Kidney (tissue), 14 donors: ENCODE data around the gene URAD. TPM values are rescaled to one million over a fixed set of nuclear protein-coding genes. Genes with fewer than 3 reads are reported as not detected.
A peak's percentile ranks its signal among the peaks of the same experiment; 100 is the strongest.

Experiments used
- DNase-seq, 5 donors: peaks; one replicate each; pipeline ENCODE4 v3.0.0-alpha.2; 2013 to 2020
- FAIRE-seq: peaks from 2 replicates; lab custom pipeline; 2012; peaks lifted over from hg19 to GRCh38; lab: Jason Lieb, UNC
- H3K27ac ChIP-seq, 2 donors: one replicate each; pipeline ENCODE4 v1.7.0; 2013; ENCODE audit warnings: low read depth in 2 of 2, low read length in 2 of 2, inconsistent platforms in 1 of 2
- H3K27me3 ChIP-seq: one replicate; pipeline ENCODE4 v1.7.1; 2013; ENCODE audit warnings: low read length, inconsistent platforms; ENCODE audit not compliant: control insufficient read depth, insufficient read depth
- H3K36me3 ChIP-seq, 3 donors: one replicate each; pipeline versions ENCODE4 v1.7.0 to v1.7.1; 2013; ENCODE audit warnings: low read length in 3 of 3, control low read depth in 1 of 3, inconsistent platforms in 1 of 3; ENCODE audit not compliant: insufficient read depth in 3 of 3, control insufficient read depth in 2 of 3
- H3K4me1 ChIP-seq, 3 donors: one replicate each; pipeline versions ENCODE4 v1.7.0 to v1.7.1; 2013; ENCODE audit warnings: low read length in 3 of 3, inconsistent platforms in 1 of 3, low read depth in 1 of 3; ENCODE audit not compliant: control insufficient read depth in 2 of 3, insufficient read depth in 2 of 3
- H3K4me3 ChIP-seq, 3 donors: one replicate each; pipeline versions ENCODE4 v1.7.0 to v1.8.1; 2013; ENCODE audit warnings: low read length in 3 of 3, control low read depth in 1 of 3, inconsistent platforms in 1 of 3
- H3K9ac ChIP-seq, 3 donors: one replicate each; pipeline versions ENCODE4 v1.7.0 to v1.7.1; 2013; ENCODE audit warnings: low read length in 3 of 3, control low read depth in 1 of 3, inconsistent platforms in 1 of 3
- H3K9me3 ChIP-seq, 3 donors: one replicate each; pipeline versions ENCODE4 v1.7.0 to v1.7.1; 2013; ENCODE audit warnings: low read length in 3 of 3, control low read depth in 1 of 3, inconsistent platforms in 1 of 3; ENCODE audit not compliant: control insufficient read depth in 2 of 3, insufficient read depth in 1 of 3
- CTCF ChIP-seq: IDR thresholded peaks from 3 replicates; pipeline ENCODE4 v1.5.1; 2012; ENCODE audit warnings: mild to moderate bottlenecking, moderate library complexity, borderline replicate concordance; ENCODE audit not compliant: insufficient read depth; ENCODE audit errors: extremely low read depth
- intact Hi-C: fragments of 100-400 bp; cut with DNase I; formaldehyde crosslinking; loops from one replicate; pipeline ENCODE4 v1.11.1; 2022
- polyA plus RNA-seq: library from polyadenylated mRNA; stranded (reverse); fragments of 350-450 nt; fragmentation: Illumina TruSeq; extraction: RNeasy Lipid Tissue Mini Kit (QIAGEN cat#74804); gene quantifications from one replicate; pipeline ENCODE4 v1.2.3, GENCODE V29; 2014; ENCODE audit warnings: low read depth, low replicate concordance; ENCODE audit not compliant: insufficient read depth
- total RNA-seq: library from RNA; stranded (reverse); fragmentation: NEBNext Ultra II Directional; extraction: Animal tissue kit (Norgen Biotek cat#: 25700); gene quantifications from one replicate; pipeline ENCODE4 v1.2.1, GENCODE V29; 2021
- donor health status: control.
- donor health status: control.
- donor health status: control.
- donor health status: control.
- donor health status: control.
- donor health status: DM: yes; HTN: yes; CAD: no.
- donor health status: Normal renal cell carcinoma (clear cell type).

Gene URAD
- total and polyA plus RNA-seq, 2 donors from 2014 or later, result not detected

- Histone ChIP-seq H3K4me1 (no peaks in the 10 kb centered on the region), H3K9ac (no peak overlapping the region), H3K36me3 (no peaks in the 10 kb centered on the region), H3K4me3 (no peak overlapping the region), H3K27ac (no peak overlapping the region), H3K9me3 (no peaks in the 10 kb centered on the region), H3K27me3 (peaks cover 72% of the 10 kb centered on the region)
- no peak for TF ChIP-seq CTCF
- FAIRE-seq (no peak), DNase-seq (peak in 1 of 5 donors; percentile 64)
- intact Hi-C loops, result no loop called here
These were observed 20.0 kb downstream of the URAD start for GRCh38 chr13:27968316-27969081.

GRCh38 chr13:27967736-27968315 lies 20.7 kb downstream of the URAD start:
- H3K4me3 ChIP-seq, result no peak overlapping the region
- FAIRE-seq, result no peak
- intact Hi-C loops, result no loop called here

GRCh38 chr13:27967203-27967735 lies 21.2 kb downstream of the URAD start:
- Histone ChIP-seq H3K27ac (no peak overlapping the region), H3K36me3 (no peaks in the 10 kb centered on the region), H3K4me1 (no peaks in the 10 kb centered on the region), H3K9me3 (no peaks in the 10 kb centered on the region), H3K9ac (no peak overlapping the region), H3K27me3 (peaks cover 76% of the 10 kb centered on the region), H3K4me3 (no peak overlapping the region)
- no peak for DNase-seq
- intact Hi-C loops, result no loop called here
- TF ChIP-seq CTCF, result no peak
- FAIRE-seq, result no peak

More at GRCh38 chr13:27967736-27968315, 20.7 kb downstream of the URAD start:
- peaks cover 77% of the 10 kb centered on the region for H3K27me3 ChIP-seq
- peak overlapping the region in 1 of 2 donors; percentile 22 for H3K27ac ChIP-seq
- DNase-seq, result no peak
- H3K36me3 ChIP-seq, result no peaks in the 10 kb centered on the region
- no peaks in the 10 kb centered on the region for H3K4me1 ChIP-seq
- H3K9me3 ChIP-seq, result no peaks in the 10 kb centered on the region
- no peak for TF ChIP-seq CTCF
- H3K9ac ChIP-seq, result no peak overlapping the region
